Cardiac muscle cell (in vitro differentiated cells and primary cell): ENCODE results near the gene EXOC6B. TPM values are rescaled to one million over a fixed set of nuclear protein-coding genes. Genes with fewer than 3 reads are reported as not detected.
A peak's percentile ranks its signal among the peaks of the same experiment; 100 is the strongest.

Experiments used
- DNase-seq, 2 donors: peaks; one replicate each; pipeline versions ENCODE4 v3.0.0 to v3.0.0-alpha.2; 2010 to 2017; ENCODE audit warnings: low read depth in 1 of 2, low spot score in 1 of 2
- H3K27ac ChIP-seq: fragments of 200-600 bp; sonication (generic); 2 replicates; pipeline ENCODE4 v1.5.1; 2016
- H3K27me3 ChIP-seq: fragments of 200-600 bp; sonication (generic); 2 replicates; pipeline ENCODE4 v1.6.0; 2016; ENCODE audit warnings: control low read depth
- H3K36me3 ChIP-seq: fragments of 200-600 bp; sonication (generic); 2 replicates; pipeline ENCODE4 v1.5.1; 2016; ENCODE audit warnings: control low read depth
- H3K4me1 ChIP-seq: fragments of 200-600 bp; sonication (generic); 2 replicates; pipeline ENCODE4 v1.8.1; 2017; ENCODE audit warnings: low read depth, mild to moderate bottlenecking, mixed run types
- H3K4me3 ChIP-seq: fragments of 200-600 bp; sonication (generic); 2 replicates; pipeline ENCODE4 v1.5.1; 2016; ENCODE audit warnings: mild to moderate bottlenecking
- H3K9me3 ChIP-seq: fragments of 200-600 bp; sonication (generic); 2 replicates; pipeline ENCODE4 v1.5.1; 2017; ENCODE audit warnings: low read depth, mild to moderate bottlenecking, control low read depth
- CTCF ChIP-seq: IDR thresholded peaks from 2 replicates; pipeline ENCODE4 v1.5.1; 2012; ENCODE audit warnings: low read depth, mild to moderate bottlenecking, low read length
- polyA plus RNA-seq: library from polyadenylated mRNA; unstranded; fragments of >200 nt; fragmentation: Nextera tagmentation; extraction: Ambion mirVana; gene quantifications from 2 replicates; pipeline ENCODE4 v1.2.1, GENCODE V29; 2016
- total RNA-seq: library from RNA; depleted of rRNA; stranded (reverse); fragments of >200 nt; gene quantifications from 2 replicates; pipeline ENCODE4 v1.2.3, GENCODE V29; 2016

EXOC6B gene
- total and polyA plus RNA-seq, 2 experiments from 2014 or later, result 21.7 to 23.9 TPM

GRCh38 chr2:72788756-72789155 lies 37.1 kb downstream of the EXOC6B start:
- Histone ChIP-seq H3K9me3 (no peaks in the 10 kb centered on the region), H3K27me3 (no peaks in the 10 kb centered on the region), H3K4me3 (no peak overlapping the region), H3K4me1 (peaks cover 5% of the 10 kb centered on the region), H3K36me3 (no peaks in the 10 kb centered on the region), H3K27ac (no peak overlapping the region)
- TF ChIP-seq CTCF, result no peak
- peak in 1 of 2 donors; percentile 41 for DNase-seq

DNA sequence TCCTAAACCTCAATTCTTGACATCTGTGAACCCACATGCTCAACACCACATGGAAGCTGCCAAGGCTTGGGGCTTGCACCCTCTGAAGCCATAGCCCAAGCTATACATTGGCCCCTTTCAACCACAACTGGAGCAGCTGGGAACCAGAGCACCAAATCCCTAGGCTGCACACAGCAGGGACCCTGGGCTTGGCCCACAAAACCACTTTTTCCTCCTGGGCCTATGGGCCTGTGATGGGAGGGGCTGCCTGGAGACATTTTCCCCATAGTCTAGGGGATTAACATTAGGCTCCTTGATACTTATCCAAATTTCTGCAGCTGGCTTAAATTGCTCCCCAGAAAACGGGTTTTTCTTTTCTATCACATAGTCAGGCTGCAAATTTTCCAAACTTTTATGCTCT lies 40.3 kb downstream of the EXOC6B start:
- no peak for TF ChIP-seq CTCF
- no peak for DNase-seq

DNA sequence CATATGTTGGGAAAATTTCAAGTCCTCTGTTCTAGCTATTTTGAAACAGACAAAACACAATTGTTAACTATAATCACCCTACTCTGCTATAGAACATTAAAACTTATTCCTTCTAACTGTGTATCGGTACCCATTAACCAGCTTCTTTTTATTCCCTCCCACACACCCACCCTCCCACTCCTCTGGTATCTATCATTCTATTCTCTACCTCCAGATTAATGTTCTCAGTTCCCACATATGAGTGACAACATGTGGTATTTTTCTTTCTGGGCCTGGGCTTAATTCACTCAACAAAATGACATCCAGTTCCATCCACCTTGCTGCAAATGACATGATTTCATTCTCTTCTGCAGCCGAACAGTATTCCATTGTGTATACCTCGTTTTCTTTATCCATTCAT lies 43.3 kb downstream of the EXOC6B start:
- no peak for TF ChIP-seq CTCF
- Histone ChIP-seq H3K27me3 (no peaks in the 10 kb centered on the region), H3K4me1 (peaks cover 24% of the 10 kb centered on the region), H3K27ac (peak overlapping the region; percentile 18), H3K4me3 (no peak overlapping the region), H3K9me3 (no peaks in the 10 kb centered on the region), H3K36me3 (no peaks in the 10 kb centered on the region)
- DNase-seq, result no peak

More for the DNA sequence above, 40.3 kb downstream of the EXOC6B start:
- no peak overlapping the region for H3K27ac ChIP-seq
- H3K9me3 ChIP-seq, result no peaks in the 10 kb centered on the region
- peaks cover 17% of the 10 kb centered on the region for H3K4me1 ChIP-seq
- H3K36me3 ChIP-seq, result no peaks in the 10 kb centered on the region
- no peaks in the 10 kb centered on the region for H3K27me3 ChIP-seq
- H3K4me3 ChIP-seq, result no peak overlapping the region

GRCh38 chr2:72781480-72781879 lies 44.4 kb downstream of the EXOC6B start:
- Histone ChIP-seq H3K4me1 (peaks cover 24% of the 10 kb centered on the region), H3K27me3 (no peaks in the 10 kb centered on the region), H3K36me3 (no peaks in the 10 kb centered on the region), H3K27ac (peak overlapping the region; percentile 11), H3K4me3 (no peak overlapping the region), H3K9me3 (no peaks in the 10 kb centered on the region)
- DNase-seq, result peak in 1 of 2 donors; percentile 20
- no peak for TF ChIP-seq CTCF

DNA sequence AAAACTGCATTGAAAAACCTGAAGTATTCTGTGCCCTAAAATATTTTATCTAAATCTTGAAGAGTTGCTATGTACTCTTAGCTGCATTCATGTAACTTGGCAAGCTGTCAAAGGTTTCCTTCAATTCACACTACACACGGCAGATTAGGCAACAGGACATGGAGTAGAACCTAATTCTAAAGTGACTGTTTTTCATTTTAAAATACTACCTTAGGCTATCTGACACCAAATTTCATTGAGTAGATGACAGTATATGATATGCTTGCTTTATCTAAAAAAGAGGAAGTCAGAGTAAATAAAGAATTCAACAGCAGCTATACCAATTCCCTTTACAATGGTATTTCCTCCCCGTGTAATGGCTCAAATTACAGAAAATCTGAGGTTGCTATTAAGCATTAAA lies 45.4 kb downstream of the EXOC6B start:
- no peaks in the 10 kb centered on the region for H3K27me3 ChIP-seq
- H3K4me3 ChIP-seq, result no peak overlapping the region
- no peaks in the 10 kb centered on the region for H3K36me3 ChIP-seq
- peak; percentile 57 to 92 for DNase-seq
- H3K9me3 ChIP-seq, result no peaks in the 10 kb centered on the region
- peaks cover 24% of the 10 kb centered on the region for H3K4me1 ChIP-seq
- TF ChIP-seq CTCF, result no peak
- peak overlapping the region; percentile 11 for H3K27ac ChIP-seq

GRCh38 chr2:72779495-72779894 lies 46.3 kb downstream of the EXOC6B start:
- Histone ChIP-seq H3K4me3 (no peak overlapping the region), H3K9me3 (no peaks in the 10 kb centered on the region), H3K27ac (no peak overlapping the region), H3K27me3 (no peaks in the 10 kb centered on the region), H3K4me1 (peaks cover 24% of the 10 kb centered on the region), H3K36me3 (no peaks in the 10 kb centered on the region)
- no peak for DNase-seq
- TF ChIP-seq CTCF, result no peak
